Peyer's patch (tissue), 4 donors: ENCODE results near the gene ZPBP. TPM values are rescaled to one million over a fixed set of nuclear protein-coding genes. Genes with fewer than 3 reads are reported as not detected.

Experiments used
- DNase-seq, 3 donors: peaks; one replicate each; pipeline ENCODE4 v3.0.0-alpha.2; 2017 to 2019
- H3K27ac ChIP-seq, 4 donors: fragments of 200-600 bp; sonication (generic); one replicate each; pipeline ENCODE4 v1.5.1; 2016 to 2019
- H3K27me3 ChIP-seq, 2 donors: fragments of 200-600 bp; sonication (generic); one replicate each; pipeline ENCODE4 v1.5.1; 2019
- H3K36me3 ChIP-seq, 3 donors: fragments of 200-600 bp; sonication (generic); one replicate each; pipeline ENCODE4 v1.5.1; 2016 to 2019
- H3K4me1 ChIP-seq, 4 donors: fragments of 200-600 bp; sonication (generic); one replicate each; pipeline ENCODE4 v1.5.1; 2016 to 2019
- H3K4me3 ChIP-seq, 4 donors: fragments of 200-600 bp; sonication (generic); 1 replicate in 3 of 4; 2 replicates in 1 of 4; pipeline ENCODE4 v1.5.1; 2016 to 2019; ENCODE audit warnings: mild to moderate bottlenecking in 1 of 4
- H3K9me3 ChIP-seq, 4 donors: fragments of 200-600 bp; sonication (generic); one replicate each; pipeline ENCODE4 v1.5.1; 2016 to 2019; ENCODE audit warnings: mild to moderate bottlenecking in 1 of 4
- CTCF ChIP-seq, 6 experiments: fragments of 450-650 bp in 4 of 6; fragments of 200-600 bp in 2 of 6; sonication (generic) in 1 of 6; IDR thresholded peaks; one replicate each; pipeline ENCODE4 v1.5.1; 2017 to 2019; ENCODE audit warnings: antibody characterized with exemption in 6 of 6, mild to moderate bottlenecking in 3 of 6, moderate library complexity in 1 of 6
- POLR2A ChIP-seq, 2 donors: fragments of 450-650 bp; IDR thresholded peaks; one replicate each; pipeline ENCODE4 v1.5.1; 2017; ENCODE audit warnings: antibody characterized with exemption in 2 of 2, mild to moderate bottlenecking in 2 of 2, moderate library complexity in 2 of 2
- total RNA-seq, 4 donors: library from RNA; depleted of rRNA; stranded (reverse); fragments of >200 nt; gene quantifications; one replicate each; pipeline ENCODE4 v1.1.0, GENCODE V29; 2016

Gene ZPBP
- total RNA-seq, result not detected

- peak within 1 kb of the TSS in 1 of 4 donors; percentile 52 for H3K27ac ChIP-seq
- H3K4me3 ChIP-seq, result peak within 1 kb of the TSS; percentile 45 to 52 (median 47)
- TF ChIP-seq CTCF (IDR thresholded peaks at IDR 0.05) (peak; percentile 64 to 90 (median 84)), POLR2A (IDR thresholded peaks at IDR 0.05) (no peak)
- no peaks in the 10 kb centered on the region for H3K4me1 ChIP-seq
- no peaks in the 10 kb centered on the region for H3K27me3 ChIP-seq
- H3K36me3 ChIP-seq, result no peaks in the 10 kb centered on the region
- DNase-seq, result peak in 2 of 3 donors; percentile 50 to 61
- no peaks in the 10 kb centered on the region for H3K9me3 ChIP-seq
Observed at GRCh38 chr7:50092579-50093491, at the start of gene ZPBP. TSS of gene ZPBP (minus strand) at chr7:50093246. CDS start at chr7:50093194, 52 bp downstream.

- no peak overlapping the region for H3K27ac ChIP-seq
- H3K4me1 ChIP-seq, result no peaks in the 10 kb centered on the region
- H3K9me3 ChIP-seq, result no peaks in the 10 kb centered on the region
- no peaks in the 10 kb centered on the region for H3K36me3 ChIP-seq
- DNase-seq, result no peak
- H3K4me3 ChIP-seq, result no peak overlapping the region
- TF ChIP-seq CTCF (IDR thresholded peaks at IDR 0.05) (peak; percentile 43 to 84 (median 68)), POLR2A (IDR thresholded peaks at IDR 0.05) (no peak)
- no peaks in the 10 kb centered on the region for H3K27me3 ChIP-seq
Observed at GRCh38 chr7:50142425-50143017, 49.5 kb upstream of the ZPBP start.

GRCh38 chr7:50141854-50142253 lies 48.8 kb upstream of the ZPBP start:
- Histone ChIP-seq H3K4me3 (no peak overlapping the region), H3K27ac (no peak overlapping the region), H3K9me3 (no peaks in the 10 kb centered on the region), H3K4me1 (no peaks in the 10 kb centered on the region), H3K36me3 (no peaks in the 10 kb centered on the region), H3K27me3 (no peaks in the 10 kb centered on the region)
- DNase-seq, result no peak
- no peak for TF ChIP-seq CTCF (IDR thresholded peaks at IDR 0.05)
- TF ChIP-seq POLR2A (IDR thresholded peaks at IDR 0.05), result no peak

- H3K9me3 ChIP-seq, result no peaks in the 10 kb centered on the region
- no peaks in the 10 kb centered on the region for H3K27me3 ChIP-seq
- no peak overlapping the region for H3K4me3 ChIP-seq
- H3K27ac ChIP-seq, result no peak overlapping the region
- TF ChIP-seq CTCF (IDR thresholded peaks at IDR 0.05), result no peak
- no peak for TF ChIP-seq POLR2A (IDR thresholded peaks at IDR 0.05)
- H3K36me3 ChIP-seq, result no peaks in the 10 kb centered on the region
- no peak for DNase-seq
- no peaks in the 10 kb centered on the region for H3K4me1 ChIP-seq
Observed at GRCh38 chr7:50141131-50141530, 48.1 kb upstream of the ZPBP start.

- no peak for DNase-seq
- H3K27ac ChIP-seq, result no peak overlapping the region
- H3K4me1 ChIP-seq, result no peaks in the 10 kb centered on the region
- H3K4me3 ChIP-seq, result no peak overlapping the region
- H3K36me3 ChIP-seq, result no peaks in the 10 kb centered on the region
- no peak for TF ChIP-seq CTCF (IDR thresholded peaks at IDR 0.05)
- TF ChIP-seq POLR2A (IDR thresholded peaks at IDR 0.05), result no peak
- no peaks in the 10 kb centered on the region for H3K9me3 ChIP-seq
- H3K27me3 ChIP-seq, result no peaks in the 10 kb centered on the region
Observed at GRCh38 chr7:50140688-50141087, 47.6 kb upstream of the ZPBP start.
